NCI-H345 (cell line): ENCODE measurements around the gene ZNF548.

Experiments
- DNase-seq: peaks from one replicate; lab custom pipeline; 2025; lab: John Stamatoyannopoulos, UW

Gene ZNF548

GRCh38 chr19:57398868-57399267 is 9.2 kb downstream of the ZNF548 start:
- DNase-seq: no peak

GRCh38 chr19:57403737-57404563 is 14.3 kb downstream of the ZNF548 start:
- DNase-seq: no peak

- DNase-seq: peak; percentile 54
Observed at GRCh38 chr19:57406516-57407123, 17.0 kb downstream of the ZNF548 start.

DNA sequence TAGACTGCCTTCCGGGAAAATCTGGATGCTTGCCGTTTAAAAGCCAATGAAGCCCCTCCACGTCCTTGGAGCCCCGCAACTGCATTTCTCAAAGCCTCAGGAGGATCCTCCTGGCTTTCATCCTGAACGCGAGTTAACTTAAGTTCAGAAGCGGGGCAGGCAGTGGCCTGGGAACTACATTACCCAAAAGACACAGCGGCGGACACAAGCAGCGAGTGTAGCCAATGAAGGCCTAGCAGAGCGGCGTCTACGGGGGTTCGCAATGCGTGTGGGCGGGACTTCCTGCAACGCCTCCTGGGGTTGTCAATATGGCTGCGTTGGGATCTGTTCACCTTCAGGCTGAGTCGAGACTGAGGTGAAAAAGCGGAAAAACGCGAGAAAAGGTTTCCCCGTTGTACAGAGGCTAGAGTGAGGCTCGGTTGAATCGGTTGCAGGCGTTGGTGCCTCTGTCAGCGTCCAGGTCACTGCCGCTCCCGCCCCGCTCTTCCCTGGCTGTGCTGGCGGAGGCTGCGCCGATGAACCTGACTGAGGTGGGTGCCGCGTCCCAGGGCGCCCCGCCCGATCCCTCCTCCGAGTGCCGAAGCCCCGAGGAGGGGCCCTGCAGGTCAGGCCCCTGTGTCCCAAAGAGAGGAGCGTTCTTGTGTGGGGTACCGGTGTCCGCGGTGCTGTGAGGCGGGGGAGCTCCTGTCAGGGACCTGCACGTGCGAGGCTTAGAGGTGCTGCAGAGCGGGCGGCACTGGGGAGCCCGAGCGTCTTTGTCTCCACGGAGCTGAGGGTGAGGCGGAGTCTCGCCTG is 21.4 kb downstream of the ZNF548 start, which contains the start of gene ZNF17:
Gene ZNF17, plus strand, starts transcription at position 285 of the 795 bp plus-strand sequence. CDS start 2,455 bp downstream, outside the sequence.
- DNase-seq: peak; percentile 89

DNA sequence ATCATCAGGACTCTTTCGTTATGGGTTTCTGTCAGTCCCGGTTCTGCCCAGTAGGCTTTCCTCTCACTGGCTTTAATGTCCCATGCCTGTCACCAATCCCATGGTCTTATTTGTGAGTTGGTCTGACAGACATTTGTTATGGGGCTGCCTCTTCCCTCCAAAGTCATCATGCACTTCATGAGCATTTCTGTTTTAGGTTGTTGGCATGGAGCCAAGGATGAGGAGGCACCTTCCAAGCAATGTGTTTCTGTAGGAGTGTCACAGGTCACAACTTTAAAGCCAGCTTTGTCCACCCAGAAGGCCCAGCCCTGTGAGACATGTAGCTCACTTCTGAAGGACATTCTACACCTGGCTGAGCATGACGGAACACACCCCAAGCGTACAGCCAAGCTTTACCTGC is 29.8 kb downstream of the ZNF548 start:
- DNase-seq: no peak

- no peak for DNase-seq
Observed at GRCh38 chr19:57421037-57421436, 31.4 kb downstream of the ZNF548 start.

GRCh38 chr19:57434386-57435061 is 44.9 kb downstream of the ZNF548 start:
- no peak for DNase-seq

DNA sequence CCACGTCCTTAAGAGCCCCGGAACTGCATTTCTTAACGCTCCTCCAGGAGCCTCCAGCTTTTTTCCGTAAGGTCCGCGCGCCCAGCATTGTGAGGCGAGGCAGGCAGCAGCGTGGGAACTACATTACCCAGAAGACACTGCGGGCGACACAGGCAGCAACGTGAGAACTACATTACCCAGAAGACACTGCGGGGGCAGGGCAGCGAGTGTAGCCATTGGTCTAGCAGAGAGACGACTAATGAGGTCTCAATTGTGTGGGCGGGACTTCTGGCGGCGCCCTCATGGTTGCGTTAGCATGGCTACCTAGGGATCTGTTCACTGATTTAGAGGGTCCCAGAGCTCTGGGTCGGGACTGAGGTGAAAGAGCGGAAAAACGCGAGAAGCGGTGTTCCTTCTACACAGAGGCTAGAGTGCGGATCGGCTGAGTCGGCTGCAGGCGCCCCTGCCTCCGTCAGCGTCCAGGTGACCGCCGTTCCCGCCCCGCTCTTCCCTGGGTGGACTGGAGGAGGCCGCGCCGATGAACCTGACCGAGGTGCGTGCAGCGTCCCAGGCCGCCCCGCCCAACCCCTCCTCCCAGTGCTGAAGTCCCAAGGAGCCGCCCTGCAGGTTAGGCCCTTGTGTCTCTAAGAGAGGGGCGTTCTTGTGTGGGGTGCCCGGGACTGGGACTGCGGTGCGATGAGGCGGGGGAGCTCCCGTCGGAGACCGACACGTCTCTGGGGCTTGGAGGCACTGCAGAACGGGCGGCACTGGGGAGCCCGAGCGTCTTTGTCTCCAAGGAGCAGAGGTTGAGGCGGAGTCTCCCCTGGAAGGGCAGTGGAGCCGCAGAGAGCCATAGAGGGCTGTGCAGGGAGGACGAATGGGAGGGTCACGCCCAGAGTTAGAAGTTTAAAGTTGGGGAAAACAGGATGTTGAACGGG is 45.7 kb downstream of the ZNF548 start, which contains the start of gene ZNF749:
Gene ZNF749, plus strand, starts transcription at position 264 of the 917 bp plus-strand sequence. Its CDS starts 254 bp downstream, at position 518.
- peak; percentile 95 for DNase-seq

GRCh38 chr19:57436417-57436816 is 46.8 kb downstream of the ZNF548 start:
- DNase-seq: no peak

GRCh38 chr19:57437931-57438330 is 48.3 kb downstream of the ZNF548 start:
- DNase-seq: no peak

DNA sequence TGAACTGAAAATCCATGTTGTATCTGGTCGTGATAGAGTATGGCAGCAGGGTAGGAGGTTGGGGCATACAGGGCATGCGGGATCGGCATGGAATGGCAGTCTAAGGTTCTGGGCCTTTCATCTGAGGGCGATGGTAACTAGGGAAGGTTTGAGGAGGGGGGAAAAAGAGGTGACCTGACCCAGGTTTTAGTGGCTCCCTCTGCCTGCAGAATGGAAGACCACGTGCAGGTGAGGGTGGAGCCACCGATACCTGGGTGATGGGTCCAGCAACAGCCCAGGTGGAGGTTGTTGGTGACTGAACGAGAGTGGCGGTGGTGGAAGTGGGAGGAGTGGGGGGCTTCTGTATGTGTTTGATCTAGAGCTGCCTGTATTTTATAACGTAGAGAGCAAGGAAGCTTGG is 49.3 kb downstream of the ZNF548 start:
- DNase-seq: no peak

DNA sequence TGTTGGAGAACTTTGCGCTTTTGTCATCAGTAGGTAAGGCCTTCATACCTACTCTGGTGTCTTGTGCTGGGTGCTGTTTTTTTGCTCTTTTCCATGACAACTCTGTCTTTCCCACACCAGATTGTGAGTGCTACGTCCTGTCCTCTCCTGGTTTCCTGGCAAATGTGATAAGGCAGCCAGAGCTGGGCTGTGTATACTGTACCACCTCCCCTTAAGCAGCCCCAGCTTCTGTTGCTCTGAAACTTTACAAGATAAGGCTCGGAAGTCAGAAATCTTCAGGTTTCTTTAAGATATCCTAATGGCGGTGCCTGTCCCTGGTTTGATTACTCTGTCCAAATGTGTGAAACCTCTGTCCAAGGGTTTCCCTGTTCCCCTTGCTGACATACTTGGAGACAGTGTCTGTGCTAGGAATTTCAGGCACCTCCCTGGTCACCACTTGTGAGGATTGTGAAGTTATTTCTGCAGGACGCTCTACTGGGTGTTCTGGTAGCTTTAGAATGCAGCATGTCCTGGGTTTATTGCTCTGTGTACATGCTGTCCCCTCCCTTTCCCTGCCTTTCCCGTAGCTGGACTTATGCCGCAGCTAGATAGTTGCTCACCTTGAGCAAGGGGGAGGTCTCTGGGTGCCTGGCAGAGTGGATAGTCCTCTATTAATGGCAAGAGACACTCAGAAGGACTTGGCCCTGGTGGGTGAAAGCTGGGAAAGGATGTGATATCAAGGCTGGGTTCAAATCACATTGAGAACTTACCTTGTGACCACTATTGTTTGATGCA is 52.5 kb downstream of the ZNF548 start:
- DNase-seq: no peak

- DNase-seq: peak; percentile 57
Observed at GRCh38 chr19:57443121-57443696, 53.6 kb downstream of the ZNF548 start.

DNA sequence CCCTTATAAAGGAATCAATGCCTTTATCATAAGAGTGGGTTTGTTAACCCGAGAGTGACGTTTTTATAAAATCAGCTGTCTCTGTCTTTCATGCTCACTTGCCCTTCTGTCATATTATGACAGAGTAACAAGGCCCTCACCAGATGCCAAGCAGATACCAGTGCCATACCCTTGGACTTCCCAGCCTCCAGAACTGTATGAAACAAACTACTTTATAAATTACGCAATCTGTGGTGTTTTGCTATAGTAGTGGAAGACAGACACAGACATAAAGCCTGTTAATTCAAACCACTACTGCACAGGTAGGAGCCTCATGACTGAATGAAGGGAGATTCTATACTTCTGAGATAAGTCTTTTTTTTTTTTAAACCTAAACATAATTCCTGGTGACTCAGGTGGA is 62.7 kb downstream of the ZNF548 start:
- DNase-seq: no peak
